ENCODE data around the gene CCNT1.

DNA sequence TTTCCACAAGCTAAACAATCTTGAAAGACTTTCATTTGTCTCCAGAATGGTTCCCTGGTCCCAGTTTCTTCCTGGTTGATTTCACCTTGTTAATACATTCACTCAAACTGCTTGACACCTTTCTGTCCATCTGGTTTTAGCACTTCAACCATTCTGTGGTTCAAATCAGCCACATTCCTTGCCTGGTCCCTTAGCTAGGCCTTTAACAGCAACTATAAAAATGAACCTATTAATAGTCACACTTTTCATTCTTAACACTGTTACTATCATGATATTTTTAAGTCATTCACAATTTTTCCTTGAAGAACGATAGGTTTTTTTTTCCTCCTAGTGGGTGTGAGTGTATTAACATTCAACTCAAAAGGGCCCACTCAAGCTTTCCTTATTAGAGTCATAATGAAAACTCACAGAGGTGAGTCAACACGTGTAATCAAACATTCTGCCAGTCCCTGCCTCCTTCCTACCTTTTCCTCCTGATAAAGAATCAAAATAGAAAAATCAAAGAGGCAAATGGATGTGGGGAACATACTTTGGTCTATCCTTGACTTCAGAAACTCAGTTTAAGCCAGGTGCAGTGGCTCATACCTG lies 34.4 kb upstream of the CCNT1 start:
- no peak for TF ChIP-seq POLR2AphosphoS5 (IDR thresholded peaks at IDR 0.05)
- TF ChIP-seq, protein P1, sequence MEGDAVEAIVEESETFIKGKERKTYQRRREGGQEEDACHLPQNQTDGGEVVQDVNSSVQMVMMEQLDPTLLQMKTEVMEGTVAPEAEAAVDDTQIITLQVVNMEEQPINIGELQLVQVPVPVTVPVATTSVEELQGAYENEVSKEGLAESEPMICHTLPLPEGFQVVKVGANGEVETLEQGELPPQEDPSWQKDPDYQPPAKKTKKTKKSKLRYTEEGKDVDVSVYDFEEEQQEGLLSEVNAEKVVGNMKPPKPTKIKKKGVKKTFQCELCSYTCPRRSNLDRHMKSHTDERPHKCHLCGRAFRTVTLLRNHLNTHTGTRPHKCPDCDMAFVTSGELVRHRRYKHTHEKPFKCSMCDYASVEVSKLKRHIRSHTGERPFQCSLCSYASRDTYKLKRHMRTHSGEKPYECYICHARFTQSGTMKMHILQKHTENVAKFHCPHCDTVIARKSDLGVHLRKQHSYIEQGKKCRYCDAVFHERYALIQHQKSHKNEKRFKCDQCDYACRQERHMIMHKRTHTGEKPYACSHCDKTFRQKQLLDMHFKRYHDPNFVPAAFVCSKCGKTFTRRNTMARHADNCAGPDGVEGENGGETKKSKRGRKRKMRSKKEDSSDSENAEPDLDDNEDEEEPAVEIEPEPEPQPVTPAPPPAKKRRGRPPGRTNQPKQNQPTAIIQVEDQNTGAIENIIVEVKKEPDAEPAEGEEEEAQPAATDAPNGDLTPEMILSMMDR (IDR thresholded peaks at IDR 0.05): no peak
